ENCODE results near the gene ASIC3. TPM values are rescaled to one million over a fixed set of nuclear protein-coding genes. Genes with fewer than 3 reads are reported as not detected.

ASIC3 gene
- total and polyA plus RNA-seq, 2 donors (not counting 3 experiments of a cell fraction or from before 2014, with no cell fraction given) = 0.69 to 0.70 TPM

DNA sequence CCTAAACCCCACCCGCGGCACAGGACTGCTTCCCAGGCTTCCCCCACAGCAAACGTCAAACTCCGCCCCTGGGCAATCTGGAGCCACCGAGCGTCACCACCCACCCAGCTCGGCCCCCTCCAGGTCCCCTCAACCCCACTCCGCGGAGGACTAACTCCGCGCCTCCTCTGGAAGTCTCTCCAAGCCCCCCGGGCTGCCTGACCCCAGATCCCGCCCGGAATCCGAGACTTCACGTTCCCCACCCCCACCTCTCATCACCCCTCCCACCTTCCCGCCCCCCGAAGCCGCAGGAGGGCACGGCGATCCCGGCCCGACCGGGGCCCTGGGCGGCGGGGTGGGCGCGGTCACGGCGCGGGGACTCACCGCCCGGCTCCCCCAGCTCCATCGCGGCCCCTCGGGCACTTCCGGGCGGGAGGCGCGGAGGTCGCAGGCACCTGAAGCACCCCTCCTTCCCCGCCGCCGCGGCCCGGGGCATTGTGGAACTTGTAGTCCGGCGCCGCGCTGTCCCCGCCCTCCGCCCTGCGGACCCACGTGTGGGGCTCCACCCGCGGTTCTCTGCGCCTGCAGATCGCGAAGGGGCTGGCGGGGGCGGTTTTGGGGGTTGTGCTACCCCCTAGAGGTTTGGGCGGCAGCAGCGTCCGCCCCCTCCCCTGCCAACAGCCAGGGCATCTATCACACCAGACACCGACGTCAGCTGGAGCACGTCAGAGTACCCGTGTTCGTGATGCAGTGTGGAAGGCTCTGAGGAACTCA is 34.9 kb downstream of the ASIC3 start, which contains the start of gene TMUB1:
Gene TMUB1 (minus strand): TSS at position 423 of the 753 bp plus-strand sequence. CDS start 930 bp downstream, outside the sequence.
- Histone ChIP-seq H4K20me1 (replicated peaks; ENCODE audit: control insufficient read depth, extremely low read depth, insufficient read depth, low read length) (no peaks in the 10 kb centered on the region), H3K9ac (replicated peaks; ENCODE audit: extremely low read depth, insufficient read depth, low read length) (peak within 1 kb of the TSS; percentile 35), H3K27me3 (ENCODE audit: control insufficient read depth in 2 of 2, insufficient read depth in 2 of 2, low read length in 2 of 2) (no peaks in the 10 kb centered on the region), H3K27ac (ENCODE audit: insufficient read depth, low read depth, low read length) (peak within 1 kb of the TSS; percentile 45), H3K79me2 (ENCODE audit: control insufficient read depth, insufficient read depth, low read length) (peaks cover 43% of the 10 kb centered on the region), H3K9me3 (replicated peaks; ENCODE audit: control insufficient read depth, insufficient read depth, low read length) (no peaks in the 10 kb centered on the region), H3K4me1 (ENCODE audit: control insufficient read depth, extremely low read depth, insufficient read depth, low read length) (peaks cover 48% of the 10 kb centered on the region), H3K9me1 (replicated peaks; ENCODE audit: control insufficient read depth, extremely low read depth, insufficient read depth, low read length) (no peaks in the 10 kb centered on the region), H3K4me2 (ENCODE audit: insufficient read depth, low read length) (peak within 1 kb of the TSS; percentile 71), H3K4me3 (replicated peaks in 1 of 3; ENCODE audit: insufficient read depth in 1 of 3, low read depth in 1 of 3, low read length in 3 of 3) (peak within 1 kb of the TSS; percentile 48 to 76 (median 62)), H3K36me3 (ENCODE audit: control insufficient read depth in 2 of 2, extremely low read depth in 1 of 2, insufficient read depth in 2 of 2, low read length in 2 of 2) (no peaks in the 10 kb centered on the region), H2AFZ (ENCODE audit: low read depth, low read length) (peak within 1 kb of the TSS; percentile 85)
- DNase-seq (ENCODE audit: low read depth, low spot score) (peak; percentile 63), FAIRE-seq (peak; percentile 42)
- TF ChIP-seq POLR2A (IDR thresholded peaks at IDR 0.05; ENCODE audit: low read depth, low read length) = peak; percentile 27
- no peak for TF ChIP-seq GATA2 (IDR thresholded peaks at IDR 0.05; ENCODE audit: insufficient read depth, insufficient read length, low read depth, low read length)
- peak; percentile 45 for TF ChIP-seq POLR2AphosphoS5 (IDR thresholded peaks at IDR 0.05; ENCODE audit: insufficient read depth, low read depth, low read length)
- no TSS peak for BruUV-seq (replicated peaks)
- intact Hi-C loops (cut with micrococcal nuclease) (no loop called here), dilution Hi-C loops (cut with MboI; ENCODE audit: extremely low pct_ligation_motif_present, low sequenced_read_pairs) (no loop called here)
- POLR2A ChIA-PET = interaction anchor here (0.6 kb wide), 1 partner anchor 52 kb away, joined by 4 read pairs; no protein-coding TSS in a partner anchor
- CTCF ChIA-PET = interaction anchor here (0.6 to 1.0 kb wide), 2 partner anchors 40 to 271 kb away, joined by 3 read pairs; no protein-coding TSS in a partner anchor

DNA sequence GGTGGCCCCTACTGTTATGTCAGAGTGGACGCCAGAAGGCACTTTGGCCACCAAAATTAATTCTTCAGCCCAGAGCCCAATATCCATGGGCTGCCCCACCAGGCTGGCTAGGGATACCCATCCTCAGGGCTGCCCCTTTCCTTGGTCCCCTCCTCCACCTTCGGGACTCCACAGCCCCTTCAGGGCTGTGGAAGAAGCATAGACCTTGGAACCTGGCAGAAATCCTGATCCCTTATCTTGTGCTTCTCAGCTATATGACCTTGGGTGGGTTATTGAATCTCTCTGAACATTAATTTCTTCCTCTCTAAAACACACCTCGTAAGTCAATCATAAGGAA is 35.5 kb downstream of the ASIC3 start:
- BruUV-seq (replicated peaks) = no TSS peak
- DNase-seq (ENCODE audit: low read depth, low spot score) (no peak), FAIRE-seq (no peak)
- POLR2A ChIA-PET = no interaction called here
- no peak overlapping the region for H3K27ac ChIP-seq (ENCODE audit: insufficient read depth, low read depth, low read length)
- no peaks in the 10 kb centered on the region for H3K9me1 ChIP-seq (replicated peaks; ENCODE audit: control insufficient read depth, extremely low read depth, insufficient read depth, low read length)
- CTCF ChIA-PET = no interaction called here
- H3K9ac ChIP-seq (replicated peaks; ENCODE audit: extremely low read depth, insufficient read depth, low read length) = peak overlapping the region; percentile 17
- TF ChIP-seq POLR2AphosphoS5 (IDR thresholded peaks at IDR 0.05; ENCODE audit: insufficient read depth, low read depth, low read length) = no peak
- TF ChIP-seq JUN (IDR thresholded peaks at IDR 0.05; ENCODE audit: borderline replicate concordance, insufficient read depth, insufficient read length, low read depth) = no peak
- TF ChIP-seq EZH2 (IDR thresholded peaks at IDR 0.05; ENCODE audit: borderline replicate concordance, low read depth, low read length, severe bottlenecking) = no peak
- TF ChIP-seq FOS (IDR thresholded peaks at IDR 0.05; ENCODE audit: borderline replicate concordance, insufficient read depth, low read length) = no peak
- TF ChIP-seq POLR2A (IDR thresholded peaks at IDR 0.05; ENCODE audit: low read depth, low read length) = no peak
- TF ChIP-seq MYC (IDR thresholded peaks at IDR 0.05; ENCODE audit: low read depth, low read length) = no peak
- TF ChIP-seq, protein P1, sequence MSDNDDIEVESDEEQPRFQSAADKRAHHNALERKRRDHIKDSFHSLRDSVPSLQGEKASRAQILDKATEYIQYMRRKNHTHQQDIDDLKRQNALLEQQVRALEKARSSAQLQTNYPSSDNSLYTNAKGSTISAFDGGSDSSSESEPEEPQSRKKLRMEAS (IDR thresholded peaks at IDR 0.05; ENCODE audit: insufficient read depth, insufficient read length) = no peak
- no peak for TF ChIP-seq GATA2 (IDR thresholded peaks at IDR 0.05; ENCODE audit: insufficient read depth, insufficient read length, low read depth, low read length)
- TF ChIP-seq, protein P2, sequence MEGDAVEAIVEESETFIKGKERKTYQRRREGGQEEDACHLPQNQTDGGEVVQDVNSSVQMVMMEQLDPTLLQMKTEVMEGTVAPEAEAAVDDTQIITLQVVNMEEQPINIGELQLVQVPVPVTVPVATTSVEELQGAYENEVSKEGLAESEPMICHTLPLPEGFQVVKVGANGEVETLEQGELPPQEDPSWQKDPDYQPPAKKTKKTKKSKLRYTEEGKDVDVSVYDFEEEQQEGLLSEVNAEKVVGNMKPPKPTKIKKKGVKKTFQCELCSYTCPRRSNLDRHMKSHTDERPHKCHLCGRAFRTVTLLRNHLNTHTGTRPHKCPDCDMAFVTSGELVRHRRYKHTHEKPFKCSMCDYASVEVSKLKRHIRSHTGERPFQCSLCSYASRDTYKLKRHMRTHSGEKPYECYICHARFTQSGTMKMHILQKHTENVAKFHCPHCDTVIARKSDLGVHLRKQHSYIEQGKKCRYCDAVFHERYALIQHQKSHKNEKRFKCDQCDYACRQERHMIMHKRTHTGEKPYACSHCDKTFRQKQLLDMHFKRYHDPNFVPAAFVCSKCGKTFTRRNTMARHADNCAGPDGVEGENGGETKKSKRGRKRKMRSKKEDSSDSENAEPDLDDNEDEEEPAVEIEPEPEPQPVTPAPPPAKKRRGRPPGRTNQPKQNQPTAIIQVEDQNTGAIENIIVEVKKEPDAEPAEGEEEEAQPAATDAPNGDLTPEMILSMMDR (IDR thresholded peaks at IDR 0.05; ENCODE audit: extremely low read depth in 1 of 2, insufficient read depth in 1 of 2, low read depth in 1 of 2, low read length in 2 of 2) = no peak
- dilution Hi-C loops (cut with MboI; ENCODE audit: extremely low pct_ligation_motif_present, low sequenced_read_pairs) = no loop called here
- intact Hi-C loops (cut with micrococcal nuclease) = no loop called here
- H3K27me3 ChIP-seq (ENCODE audit: control insufficient read depth in 2 of 2, insufficient read depth in 2 of 2, low read length in 2 of 2) = no peaks in the 10 kb centered on the region
- H3K9me3 ChIP-seq (replicated peaks; ENCODE audit: control insufficient read depth, insufficient read depth, low read length) = no peaks in the 10 kb centered on the region
- peak overlapping the region; percentile 48 to 76 (median 62) for H3K4me3 ChIP-seq (replicated peaks in 1 of 3; ENCODE audit: insufficient read depth in 1 of 3, low read depth in 1 of 3, low read length in 3 of 3)
- no peaks in the 10 kb centered on the region for H3K36me3 ChIP-seq (ENCODE audit: control insufficient read depth in 2 of 2, extremely low read depth in 1 of 2, insufficient read depth in 2 of 2, low read length in 2 of 2)
- peak overlapping the region; percentile 85 for H2AFZ ChIP-seq (ENCODE audit: low read depth, low read length)
- H4K20me1 ChIP-seq (replicated peaks; ENCODE audit: control insufficient read depth, extremely low read depth, insufficient read depth, low read length) = no peaks in the 10 kb centered on the region
- peaks cover 51% of the 10 kb centered on the region for H3K4me1 ChIP-seq (ENCODE audit: control insufficient read depth, extremely low read depth, insufficient read depth, low read length)
- H3K4me2 ChIP-seq (ENCODE audit: insufficient read depth, low read length) = peak overlapping the region; percentile 71
- H3K79me2 ChIP-seq (ENCODE audit: control insufficient read depth, insufficient read depth, low read length) = peaks cover 48% of the 10 kb centered on the region

Data from endothelial cell of umbilical vein (primary cell).